ENCODE results near the gene TMEM91.
"Not testable (repeated sequence)": the region's sequence is repeated elsewhere in the genome, so short reads cannot be mapped to it uniquely, and the experiment has no call there.

TMEM91 gene

DNA sequence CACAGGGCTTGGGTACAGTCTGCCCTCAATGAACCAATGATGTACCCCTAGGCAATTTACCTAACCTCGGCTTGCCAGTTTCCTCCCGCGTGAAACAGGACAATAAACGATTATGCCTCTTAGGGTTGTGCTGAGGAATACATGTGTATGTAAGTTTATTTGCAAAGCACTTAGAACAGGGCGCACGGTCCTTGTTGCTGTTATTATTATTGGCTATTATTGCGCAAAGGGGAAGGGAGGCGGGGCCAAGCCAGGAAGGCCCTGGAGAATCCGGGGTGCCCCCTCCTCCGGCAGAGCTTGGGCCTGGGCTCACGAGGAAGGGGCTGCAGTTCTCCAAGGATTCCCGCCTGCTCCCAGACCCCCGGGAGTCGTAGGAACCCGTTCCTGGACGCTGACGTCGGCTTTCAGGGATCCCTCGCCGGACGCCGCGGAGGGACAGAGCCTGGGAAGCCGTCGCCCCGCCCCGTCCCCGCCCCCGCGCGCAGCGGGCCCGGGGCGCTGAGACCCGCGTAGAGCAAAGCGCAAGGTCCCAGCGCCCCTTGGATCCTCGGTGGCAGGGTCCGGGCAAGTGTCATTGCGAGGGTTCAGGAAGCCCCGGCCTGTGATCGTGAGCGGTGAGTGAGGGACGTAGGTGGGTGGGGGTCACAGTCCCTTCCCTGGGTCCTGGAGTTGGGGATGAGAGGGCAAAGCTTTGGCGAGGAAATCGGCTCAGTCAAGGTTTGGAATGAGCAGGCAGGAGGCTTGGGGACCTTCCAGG lies at the start of gene TMEM91:
TSS of gene TMEM91 (plus strand) at position 293 of the 757 bp plus-strand sequence. CDS start 1,777 bp downstream, outside the sequence.
- DNase-seq: no peak

DNA sequence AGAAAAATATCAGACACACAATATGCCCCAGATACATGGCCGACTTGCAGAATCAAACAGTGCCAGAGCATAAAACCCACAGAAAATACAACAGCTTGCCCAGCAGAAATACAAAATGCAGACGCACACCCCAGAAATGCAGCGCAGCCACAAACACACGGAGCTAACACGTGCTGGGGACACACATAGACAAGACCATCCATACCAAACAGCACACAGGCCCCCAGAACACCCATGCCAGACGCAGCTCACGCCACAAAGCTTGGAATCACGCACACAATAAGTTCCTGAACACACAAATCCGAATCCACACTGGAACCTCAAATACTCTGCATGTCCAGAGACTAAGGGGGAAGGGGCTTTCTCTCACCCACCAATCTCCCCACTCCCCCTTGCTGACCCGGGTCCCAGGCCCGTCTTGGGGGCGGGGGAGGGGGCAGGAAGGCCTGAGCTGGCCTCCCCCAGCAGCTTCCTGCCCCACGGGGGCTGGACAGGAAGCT lies 49.2 kb upstream of the TMEM91 start:
- no peak for DNase-seq

GRCh38 chr19:41327576-41328156 lies 48.7 kb upstream of the TMEM91 start:
- DNase-seq: no peak

DNA sequence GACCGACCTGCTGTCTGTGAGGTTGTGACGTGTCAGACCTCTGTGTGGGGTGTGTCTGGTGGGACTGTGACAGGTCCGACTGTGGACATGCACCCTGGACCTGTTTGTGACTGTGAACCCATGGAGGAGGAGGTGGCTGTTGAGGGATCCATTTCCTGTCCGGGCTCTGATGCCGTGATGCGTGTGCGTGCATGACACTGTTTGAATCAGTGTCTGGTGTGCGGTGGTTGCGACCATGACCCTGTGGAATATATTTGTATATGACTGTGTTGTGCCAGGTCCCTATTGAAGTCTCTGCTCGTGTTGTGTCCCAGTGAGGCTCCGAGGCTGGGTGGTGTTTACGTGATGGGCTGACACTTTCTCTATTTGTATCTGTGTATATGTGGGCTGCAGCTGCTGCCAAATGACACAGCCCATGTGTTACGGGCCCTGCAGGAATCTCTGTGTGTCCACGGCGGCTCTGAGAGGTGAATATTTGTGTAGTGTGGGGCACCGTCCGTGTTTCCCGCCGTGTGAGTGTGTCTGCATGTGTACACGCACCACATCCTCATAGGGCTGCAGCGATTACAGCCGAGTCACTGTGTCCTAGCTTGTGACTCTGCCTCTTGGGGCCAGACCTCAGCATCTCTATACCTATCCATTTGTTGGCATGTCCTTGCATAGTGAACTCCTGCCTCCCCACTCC lies 48.0 kb upstream of the TMEM91 start:
- DNase-seq: no peak

- DNase-seq: no peak
Observed at GRCh38 chr19:41328842-41329225, 47.5 kb upstream of the TMEM91 start.

DNA sequence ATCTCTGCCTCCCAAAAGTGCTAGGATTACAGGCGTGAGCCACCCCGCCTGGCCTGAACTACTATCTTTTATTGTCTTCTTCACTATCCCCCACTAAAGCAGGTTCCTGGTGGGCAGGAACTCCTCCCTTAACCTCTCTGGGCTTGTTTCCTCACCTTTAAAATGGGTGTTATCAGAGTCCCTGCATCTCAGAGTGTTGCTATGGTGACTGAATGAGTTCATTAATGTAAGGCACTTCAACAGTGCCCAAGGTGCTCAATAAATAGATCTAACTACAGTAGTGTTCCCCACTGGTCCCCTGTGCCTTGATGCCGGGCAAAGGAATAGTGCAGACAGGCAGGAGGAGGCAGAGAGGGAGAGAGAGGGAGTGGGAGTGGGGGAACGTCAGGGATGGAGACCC lies 45.9 kb upstream of the TMEM91 start:
- DNase-seq: no peak

- DNase-seq: no peak
Observed at GRCh38 chr19:41330946-41331678, 45.2 kb upstream of the TMEM91 start.

DNA sequence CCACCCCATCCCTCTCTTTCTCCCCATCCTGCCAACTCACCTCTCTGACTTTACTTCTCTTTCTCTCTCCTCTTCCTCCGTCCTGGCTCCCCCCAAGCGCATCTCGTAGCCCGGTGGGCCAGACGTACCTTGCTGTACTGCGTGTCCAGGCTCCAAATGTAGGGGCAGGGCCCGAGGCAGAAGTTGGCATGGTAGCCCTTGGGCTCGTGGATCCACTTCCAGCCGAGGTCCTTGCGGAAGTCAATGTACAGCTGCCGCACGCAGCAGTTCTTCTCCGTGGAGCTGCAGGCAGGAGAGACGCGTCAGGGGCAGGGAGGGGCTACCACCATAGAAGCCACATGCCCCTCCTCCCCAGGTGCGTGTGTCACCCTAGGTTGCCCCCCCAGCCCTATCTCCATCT lies 44.3 kb upstream of the TMEM91 start:
- DNase-seq: no peak

- DNase-seq: no peak
Observed at GRCh38 chr19:41332468-41332867, 43.9 kb upstream of the TMEM91 start.

GRCh38 chr19:41334793-41335192 lies 41.5 kb upstream of the TMEM91 start:
- DNase-seq: no peak

DNA sequence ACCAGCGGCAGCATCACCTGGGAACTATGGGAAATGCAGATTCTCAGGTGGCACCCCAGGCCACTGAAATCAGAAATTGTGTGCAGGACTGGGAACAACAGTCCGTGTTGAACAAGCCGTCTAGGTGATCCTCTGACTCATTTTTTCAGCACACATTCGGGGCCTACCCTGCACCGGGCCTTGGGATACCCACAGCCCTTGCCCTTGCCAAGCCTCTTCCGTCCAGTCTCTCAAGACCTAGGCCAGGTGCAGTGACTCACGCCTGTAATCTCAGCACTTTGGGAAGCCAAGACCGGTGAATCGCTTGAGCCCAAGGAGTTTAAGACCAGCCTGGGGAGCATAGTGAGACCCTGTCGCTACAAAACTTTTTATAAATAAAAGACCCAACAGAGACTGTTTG lies 40.9 kb upstream of the TMEM91 start:
- no peak for DNase-seq

GRCh38 chr19:41339936-41340335 lies 36.4 kb upstream of the TMEM91 start:
- DNase-seq: no peak

GRCh38 chr19:41341669-41342490 lies 34.5 kb upstream of the TMEM91 start:
- no peak for DNase-seq

GRCh38 chr19:41344162-41344561 lies 32.2 kb upstream of the TMEM91 start:
- no peak for DNase-seq

- not testable (repeated sequence) for DNase-seq
Observed at GRCh38 chr19:41346916-41347315, 29.4 kb upstream of the TMEM91 start.

DNA sequence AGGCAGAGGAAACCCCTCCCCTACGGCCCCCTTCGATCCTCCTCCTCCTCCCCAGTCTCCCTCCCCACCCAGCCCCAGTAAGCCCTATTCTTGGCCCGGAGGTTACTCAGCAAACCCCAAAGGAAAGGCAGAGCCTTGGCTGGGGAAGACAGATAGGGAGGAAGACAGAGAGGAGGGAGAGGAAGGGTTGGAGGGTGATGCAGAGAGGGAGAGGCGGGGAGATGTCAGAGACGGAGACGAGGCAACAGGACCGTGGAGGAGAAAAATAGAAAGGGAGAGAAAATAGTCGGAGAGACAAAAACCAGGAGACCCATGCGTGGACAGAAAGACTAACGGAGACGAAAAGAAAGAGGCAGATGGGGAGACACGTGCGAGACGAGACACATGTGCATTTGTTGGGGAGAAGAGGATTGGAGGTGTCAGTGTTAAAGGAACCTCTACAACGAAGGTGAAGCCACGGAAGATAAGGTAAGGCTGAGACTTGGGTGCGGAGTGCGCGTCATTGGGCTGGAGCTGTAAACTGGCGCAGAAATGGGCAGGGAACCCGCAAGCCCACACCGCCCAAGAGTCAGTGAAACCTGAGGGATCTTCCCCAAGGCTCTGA lies 25.5 kb upstream of the TMEM91 start:
- DNase-seq: no peak

DNA sequence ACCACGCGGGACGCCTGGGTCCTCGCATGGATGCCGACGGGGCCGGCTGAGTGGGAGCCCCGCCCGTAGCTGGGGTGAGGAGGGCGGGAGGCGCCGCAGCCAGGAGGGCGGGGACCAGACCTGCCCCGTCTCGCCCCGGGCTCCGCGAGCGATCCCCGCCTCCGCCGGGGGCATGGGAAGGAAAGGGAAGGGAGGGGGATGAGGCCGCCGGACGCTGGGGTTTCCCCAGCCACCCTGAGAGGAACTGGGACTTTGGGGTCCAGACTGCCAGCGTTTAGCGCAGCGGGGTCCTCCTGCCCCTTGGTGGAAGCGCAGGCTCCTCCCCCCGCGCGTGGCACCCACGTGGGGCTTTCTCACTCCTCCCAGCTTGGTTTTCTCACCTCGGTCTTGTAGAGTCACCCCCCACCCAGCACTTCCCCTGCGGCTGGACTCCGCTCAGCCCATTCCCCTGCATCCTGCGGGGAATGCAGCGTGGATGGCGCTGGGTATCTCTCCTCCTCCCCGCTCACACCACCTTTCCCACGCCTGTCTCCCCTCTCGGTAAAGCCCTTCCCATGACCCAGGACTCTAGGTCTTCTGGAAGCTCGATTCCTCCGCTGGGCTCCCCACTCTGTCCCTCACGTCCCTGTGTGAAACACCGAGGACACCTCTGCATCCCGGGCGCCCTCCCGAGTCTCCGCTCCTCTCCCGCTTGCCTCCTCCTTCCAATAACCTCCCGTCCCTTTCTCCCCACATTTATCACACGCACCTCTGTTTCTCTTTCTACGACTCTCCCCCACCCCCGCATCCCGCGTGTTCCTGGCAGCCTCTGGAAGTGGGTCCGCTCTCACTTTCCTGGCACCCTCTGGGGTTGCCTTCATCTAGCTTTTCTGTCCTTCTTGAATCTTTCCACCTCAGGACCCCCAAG lies 24.7 kb upstream of the TMEM91 start:
- no peak for DNase-seq

- no peak for DNase-seq
Observed at GRCh38 chr19:41352279-41352608, 24.1 kb upstream of the TMEM91 start.

- DNase-seq: no peak
Observed at GRCh38 chr19:41352609-41353465, 23.5 kb upstream of the TMEM91 start.
